G401.6 (cell line): ENCODE measurements around the gene IFNL1.
"Not testable (repeated sequence)": the region's sequence is repeated elsewhere in the genome, so short reads cannot be mapped to it uniquely, and the experiment has no call there.

Experiments used
- FAIRE-seq: peaks from 2 replicates; lab custom pipeline; 2012; peaks lifted over from hg19 to GRCh38; lab: Jason Lieb, UNC

Gene IFNL1

DNA sequence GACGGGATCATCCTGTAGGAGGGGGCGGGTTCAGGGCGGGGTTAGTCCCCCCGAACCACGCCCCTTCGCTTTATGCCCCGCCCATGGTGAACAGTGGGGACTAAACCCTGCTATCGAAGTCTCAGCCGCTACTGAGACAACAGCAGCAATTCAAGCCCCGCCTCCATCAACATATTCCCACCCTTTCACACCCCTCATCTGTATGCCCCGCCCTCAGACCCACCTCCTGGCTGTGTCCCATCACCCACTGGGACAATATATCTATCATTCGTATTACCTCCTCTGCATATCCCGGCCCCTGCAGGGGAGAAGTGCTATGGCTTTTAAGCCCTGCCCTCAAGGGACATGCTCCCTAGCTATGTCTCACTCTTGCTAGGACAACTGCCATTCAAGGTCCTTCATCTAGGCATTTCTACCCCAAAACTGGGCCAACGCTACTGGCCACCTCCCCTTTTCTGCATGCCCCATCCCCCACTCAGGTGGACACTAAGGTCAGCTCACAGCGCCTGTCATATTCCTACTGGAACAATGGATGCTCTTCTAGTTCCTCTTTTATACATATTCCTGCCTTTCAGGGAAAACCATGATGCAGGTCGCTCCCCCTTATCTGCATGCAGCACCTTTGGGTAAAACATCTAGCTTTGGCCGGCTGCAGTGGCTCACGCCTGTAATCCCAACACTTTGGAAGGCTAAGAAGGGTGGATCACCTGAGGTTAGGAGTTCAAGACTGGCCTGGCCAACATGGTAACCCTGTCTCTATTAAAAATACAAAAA is 12.5 kb downstream of the IFNL1 start:
- no peak for FAIRE-seq

DNA sequence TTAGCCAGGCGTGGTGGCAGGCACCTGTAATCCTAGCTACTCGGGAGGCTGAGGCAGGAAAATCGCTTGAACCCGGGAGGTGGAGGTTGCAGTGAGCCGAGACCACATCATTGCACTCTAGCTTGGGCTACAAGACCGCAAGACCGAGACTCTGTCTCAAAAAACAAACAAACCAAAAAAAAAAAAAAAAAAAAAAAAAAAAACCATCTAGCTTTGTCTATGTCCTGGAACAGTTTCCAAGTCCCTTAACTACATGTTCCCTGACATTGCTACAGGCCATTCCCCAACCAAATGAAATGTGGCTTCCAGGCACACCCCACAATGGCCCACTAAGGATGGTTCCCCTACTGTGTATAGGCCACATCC is 13.1 kb downstream of the IFNL1 start:
- FAIRE-seq, result not testable (repeated sequence)

DNA sequence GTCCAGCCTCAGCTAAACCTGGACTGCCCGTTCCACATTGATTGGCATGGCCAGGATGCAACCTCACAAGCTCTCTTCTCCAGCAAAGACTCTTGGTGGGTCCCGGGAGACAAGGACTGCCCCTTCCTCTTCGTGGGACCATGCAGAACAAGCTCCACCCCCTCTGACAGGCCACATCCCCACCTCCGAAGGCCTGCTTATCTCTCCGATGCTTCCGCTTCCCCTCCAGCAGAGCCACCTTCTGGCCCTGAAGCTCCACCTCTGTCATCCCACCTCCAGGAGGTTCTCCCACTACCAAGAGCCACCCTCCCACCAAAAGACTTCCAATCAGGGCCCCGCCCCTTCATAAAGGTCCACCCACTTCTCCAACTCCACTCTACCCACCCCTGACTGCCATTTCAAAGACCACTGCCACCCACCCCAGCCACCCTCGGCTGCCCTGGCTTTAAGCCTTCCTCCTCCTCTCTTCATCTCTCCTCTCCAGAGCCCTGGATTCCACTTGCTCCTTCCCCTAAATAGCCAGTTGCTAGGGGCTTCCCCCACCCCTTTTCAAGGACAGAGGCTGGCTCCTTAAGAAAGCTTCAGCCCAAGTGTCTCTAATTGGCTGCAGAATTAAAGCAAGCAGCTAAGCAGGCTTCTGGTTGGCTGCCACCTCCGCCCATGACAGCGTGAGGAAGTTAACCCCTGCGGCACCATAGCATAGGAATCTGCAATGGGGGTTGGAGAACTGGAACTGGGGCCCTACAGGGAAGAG is 14.5 kb downstream of the IFNL1 start:
- no peak for FAIRE-seq

DNA sequence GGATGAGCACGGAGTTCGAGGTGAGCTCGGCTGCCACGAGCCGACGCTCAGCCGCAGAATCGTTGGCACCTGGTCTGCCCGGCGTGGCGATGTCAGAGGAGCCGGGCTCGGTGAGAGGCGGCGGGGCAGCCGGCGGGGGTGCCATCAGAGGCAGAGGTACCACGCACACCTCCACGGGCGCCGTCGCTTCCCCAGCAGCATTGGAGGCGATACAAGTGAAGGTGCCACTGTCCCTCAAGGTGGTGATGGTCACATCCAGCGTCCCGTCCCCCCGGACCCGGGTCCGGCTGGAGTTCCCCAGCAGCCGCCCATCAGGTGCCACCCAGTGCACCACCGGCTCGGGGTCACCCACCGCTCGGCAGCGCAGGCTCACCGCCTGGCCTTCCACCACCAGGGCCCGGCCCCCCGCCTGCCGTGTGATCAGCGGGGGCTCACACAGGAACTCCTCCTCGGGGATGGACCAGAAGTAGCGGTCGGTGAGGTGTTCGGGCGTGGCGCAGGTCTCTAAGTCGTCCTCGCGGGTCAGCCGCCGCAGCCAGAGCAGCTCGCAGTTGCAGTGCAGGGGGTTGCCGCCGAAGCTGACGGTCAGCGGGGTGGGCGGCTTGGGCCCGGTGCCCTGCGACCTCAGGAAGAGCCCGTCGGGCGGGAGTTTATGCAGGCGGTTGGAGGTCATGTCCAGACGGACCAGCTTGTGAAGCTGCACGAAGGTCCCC is 18.0 kb downstream of the IFNL1 start:
- no peak for FAIRE-seq

DNA sequence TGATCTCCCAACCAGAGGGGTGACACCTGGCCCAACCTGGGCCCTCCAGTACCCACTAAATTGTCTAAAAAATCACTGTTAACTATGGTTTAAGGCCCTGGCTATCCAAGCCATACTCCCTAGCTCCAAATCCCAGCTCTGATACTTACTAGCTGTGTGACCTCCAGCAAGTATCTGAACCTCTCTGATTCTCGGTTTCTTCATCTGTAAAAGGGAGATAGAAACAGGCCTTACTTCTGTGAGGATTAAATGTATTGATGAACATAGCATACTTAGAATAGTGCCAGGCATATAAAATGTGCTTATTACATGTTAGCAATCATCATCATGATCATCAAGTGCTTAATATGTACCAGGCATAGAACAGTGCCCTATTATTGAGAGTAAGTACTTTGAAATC is 19.7 kb downstream of the IFNL1 start:
- FAIRE-seq, result no peak

DNA sequence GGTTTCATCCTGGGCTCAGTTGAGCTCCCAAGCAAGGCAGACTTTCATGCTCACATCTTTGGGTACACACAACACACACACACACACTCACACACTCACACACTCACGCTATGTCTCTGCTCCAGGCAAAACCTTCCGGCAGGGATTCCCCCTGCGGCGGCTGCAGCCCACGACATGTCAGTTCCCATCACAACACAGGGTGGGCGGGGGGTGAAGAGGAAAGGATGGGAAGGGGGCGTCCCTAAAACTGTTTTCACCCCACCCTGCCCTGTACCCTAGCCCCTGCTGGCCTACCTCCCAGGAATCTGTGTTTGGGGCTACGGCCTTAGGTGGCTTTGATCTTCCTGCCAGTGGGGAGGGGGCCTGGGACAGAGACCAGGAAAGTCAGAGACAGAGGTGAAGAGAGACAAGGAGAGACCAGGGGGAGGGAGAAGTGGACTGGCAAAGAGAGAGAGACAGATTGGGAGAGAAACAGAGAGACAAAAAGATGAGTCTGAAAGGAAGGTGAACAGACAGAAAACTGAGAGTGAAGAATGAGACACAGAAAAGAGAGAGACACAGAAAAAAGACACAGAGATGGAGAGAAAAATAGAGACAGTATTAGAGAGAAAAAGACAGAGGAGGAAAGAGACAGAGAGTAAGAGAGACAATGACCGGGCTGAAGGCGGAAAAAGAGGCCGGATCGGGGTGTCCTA is 20.6 kb downstream of the IFNL1 start:
- no peak for FAIRE-seq

DNA sequence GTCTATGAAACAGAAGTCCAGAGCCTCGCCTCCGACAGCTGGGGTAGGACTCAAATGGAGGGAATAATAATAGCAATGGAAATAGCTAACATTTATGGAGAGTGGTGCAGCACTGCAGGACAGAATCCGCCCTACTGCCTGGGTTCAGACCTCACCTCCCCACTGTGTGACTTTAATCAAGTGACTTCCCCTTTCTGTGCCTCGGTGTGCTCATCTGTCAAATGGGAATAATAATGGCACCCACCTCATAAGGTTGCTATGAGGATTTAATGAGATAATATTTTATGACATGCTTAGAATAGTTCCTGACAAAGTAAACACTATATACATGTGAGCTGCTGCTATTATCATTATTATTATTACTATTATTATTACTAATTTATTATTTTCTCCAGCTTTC is 21.3 kb downstream of the IFNL1 start:
- FAIRE-seq, result no peak

DNA sequence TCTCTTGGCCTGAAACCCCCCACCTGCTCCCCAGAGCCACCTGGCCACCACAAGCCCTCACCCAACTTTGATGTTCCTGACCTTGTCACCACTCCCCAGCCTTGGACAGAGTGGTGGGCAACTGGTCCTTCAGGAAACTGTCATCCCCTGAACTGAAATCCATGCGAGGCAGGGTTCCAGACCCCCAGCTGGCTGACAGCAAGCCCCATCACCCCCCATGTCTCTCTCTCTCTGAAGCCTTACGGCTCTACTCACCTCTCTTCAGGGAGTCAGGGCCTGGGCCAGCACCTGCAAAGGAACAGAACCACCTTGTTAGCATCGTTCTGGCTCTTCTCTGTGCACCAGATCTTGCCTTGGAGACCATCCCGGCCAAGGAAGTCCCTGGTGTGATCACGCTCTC is 21.9 kb downstream of the IFNL1 start:
- no peak for FAIRE-seq

DNA sequence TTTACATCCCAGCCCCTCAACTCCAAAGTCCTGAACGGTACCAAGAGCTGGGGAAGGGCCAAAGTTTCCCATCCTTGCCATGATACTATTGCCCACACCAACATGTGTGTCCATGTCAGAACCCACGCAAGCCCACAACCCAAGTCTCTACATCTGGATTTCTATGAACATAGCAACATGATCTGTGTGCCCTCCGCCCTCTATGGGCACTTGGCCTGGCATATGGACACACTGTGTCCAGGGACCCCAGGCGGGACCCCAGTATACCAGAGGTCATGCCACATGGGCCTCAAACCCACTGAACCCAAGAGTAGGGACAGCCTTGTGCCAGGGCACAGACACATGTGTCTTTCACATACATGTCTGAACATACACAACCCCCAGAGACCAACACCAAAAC is 22.5 kb downstream of the IFNL1 start:
- FAIRE-seq, result no peak

DNA sequence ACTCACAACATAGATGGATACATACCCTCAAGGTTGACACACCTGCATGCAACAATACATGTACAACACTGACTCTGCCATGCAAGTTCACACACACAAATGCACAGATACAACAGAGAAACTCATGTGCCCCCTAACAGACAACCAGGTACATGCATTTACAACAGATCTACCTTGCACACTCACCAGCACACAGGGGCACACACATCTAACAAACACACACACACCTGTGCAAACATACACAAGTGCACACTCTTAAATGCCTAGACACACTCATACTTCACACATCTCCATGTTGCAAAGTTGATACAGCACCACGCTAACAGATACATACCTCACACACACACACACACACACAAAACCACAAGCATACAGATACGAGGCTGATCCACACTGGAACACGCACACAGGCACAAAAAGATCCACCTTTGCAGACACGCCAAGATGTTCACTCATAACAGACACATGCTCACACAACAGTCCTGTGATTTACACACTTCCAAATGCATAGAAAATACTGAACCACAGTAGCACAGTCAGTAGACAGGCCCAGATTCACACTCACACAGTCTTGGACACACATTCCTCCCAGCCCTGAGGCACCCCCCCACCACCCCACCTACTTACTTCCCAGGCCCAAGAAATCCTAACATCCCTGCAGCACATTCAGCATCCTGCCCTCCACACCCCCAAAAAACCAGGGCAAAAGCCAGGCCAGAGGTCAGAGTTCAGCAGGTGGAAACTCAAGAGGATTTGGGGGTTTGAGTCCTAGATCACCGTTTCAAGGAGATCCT is 23.1 kb downstream of the IFNL1 start:
- FAIRE-seq, result no peak

DNA sequence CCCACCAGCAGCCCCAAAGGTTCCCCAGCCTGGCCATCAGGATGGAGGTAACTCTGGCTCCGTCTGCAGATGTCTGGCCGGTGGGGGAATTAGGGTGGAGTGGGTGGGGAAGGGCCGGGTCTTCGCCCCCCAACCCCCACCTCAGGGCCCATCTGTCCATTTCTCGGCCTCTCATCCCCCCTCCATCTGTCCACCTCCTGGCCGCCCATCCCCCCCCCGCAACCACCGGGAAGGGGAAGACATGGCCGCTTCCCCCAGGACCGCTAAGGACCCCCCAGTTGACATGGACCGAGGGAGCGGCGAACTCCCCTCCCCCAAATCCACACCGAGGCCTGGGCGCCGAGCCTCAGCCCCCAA is 23.7 kb downstream of the IFNL1 start:
- no peak for FAIRE-seq

DNA sequence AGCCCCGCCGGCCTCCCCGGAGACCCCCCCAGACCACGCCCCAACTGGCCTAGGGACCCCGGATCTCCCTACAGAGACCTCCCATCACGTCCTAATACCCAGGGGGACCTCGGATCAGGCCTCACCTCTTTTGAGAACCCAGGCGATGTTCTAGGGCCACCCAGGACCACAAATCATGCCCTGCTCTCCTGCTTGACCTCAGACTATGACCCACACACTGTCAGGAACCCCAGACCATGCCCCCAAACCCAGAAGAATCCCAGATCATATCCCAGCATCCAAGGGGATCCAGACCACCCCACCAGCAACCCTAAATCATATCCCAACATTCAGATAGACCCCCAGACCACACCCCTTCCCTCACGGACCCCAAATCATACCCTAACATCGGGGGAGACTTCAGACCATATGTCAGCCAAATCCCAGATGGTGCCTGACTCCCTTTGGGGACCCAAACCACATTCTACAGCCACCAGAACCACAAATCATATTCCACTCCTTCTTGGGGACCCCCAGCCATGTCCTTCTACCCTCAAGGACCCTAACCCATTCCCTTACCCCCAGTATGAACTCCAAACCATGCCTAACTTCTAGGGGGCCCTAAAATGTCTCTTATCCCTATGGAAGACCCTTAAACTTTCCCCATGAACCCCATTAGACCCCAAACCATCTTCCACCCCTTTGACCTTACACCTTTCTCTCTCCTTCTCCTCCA is 25.1 kb downstream of the IFNL1 start:
- no peak for FAIRE-seq

DNA sequence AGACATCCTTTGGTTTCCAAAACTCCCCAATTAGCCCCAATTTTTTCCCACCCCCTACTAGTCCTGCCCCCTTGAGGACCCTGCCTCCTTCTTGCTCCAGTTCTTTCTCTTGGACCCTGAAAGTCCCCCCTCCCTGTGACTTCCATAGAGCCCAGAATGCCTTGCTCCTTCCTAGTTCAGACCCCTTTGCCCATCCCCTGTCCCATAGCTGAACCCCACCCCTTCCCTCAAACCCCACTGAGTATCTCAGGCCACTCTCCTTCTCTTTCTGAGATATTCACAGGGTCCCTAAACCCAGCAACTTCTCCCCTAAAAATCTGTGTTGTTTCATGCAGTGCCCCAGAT is 25.6 kb downstream of the IFNL1 start:
- FAIRE-seq, result no peak

DNA sequence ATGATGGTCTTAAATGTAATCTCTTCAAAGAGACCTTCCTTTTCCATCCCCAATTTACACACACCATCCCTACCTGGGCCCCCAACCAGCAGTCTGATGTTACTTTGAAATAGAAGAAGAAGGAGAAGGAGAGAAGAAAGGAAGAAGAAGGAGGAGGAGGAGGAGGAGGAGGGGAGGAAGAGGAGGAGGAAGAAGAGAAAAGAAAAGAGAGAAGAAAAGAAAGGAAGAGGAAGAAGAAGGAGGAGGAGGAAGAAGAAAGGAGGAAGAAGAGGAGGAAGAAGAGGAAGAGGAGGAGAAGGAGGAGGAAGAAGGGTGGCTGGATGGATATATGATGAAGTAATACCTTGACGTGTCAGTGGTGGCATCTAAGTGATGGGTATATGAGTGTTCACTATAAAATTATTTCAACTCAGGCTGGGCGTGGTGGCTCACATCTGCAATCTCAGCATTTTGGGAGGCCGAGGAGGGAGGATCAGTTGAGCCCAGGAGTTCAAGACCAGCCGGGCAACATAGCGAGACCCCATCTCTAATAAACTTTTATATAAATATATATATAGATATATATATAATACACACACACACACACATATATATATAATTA is 28.1 kb downstream of the IFNL1 start:
- FAIRE-seq, result no peak

DNA sequence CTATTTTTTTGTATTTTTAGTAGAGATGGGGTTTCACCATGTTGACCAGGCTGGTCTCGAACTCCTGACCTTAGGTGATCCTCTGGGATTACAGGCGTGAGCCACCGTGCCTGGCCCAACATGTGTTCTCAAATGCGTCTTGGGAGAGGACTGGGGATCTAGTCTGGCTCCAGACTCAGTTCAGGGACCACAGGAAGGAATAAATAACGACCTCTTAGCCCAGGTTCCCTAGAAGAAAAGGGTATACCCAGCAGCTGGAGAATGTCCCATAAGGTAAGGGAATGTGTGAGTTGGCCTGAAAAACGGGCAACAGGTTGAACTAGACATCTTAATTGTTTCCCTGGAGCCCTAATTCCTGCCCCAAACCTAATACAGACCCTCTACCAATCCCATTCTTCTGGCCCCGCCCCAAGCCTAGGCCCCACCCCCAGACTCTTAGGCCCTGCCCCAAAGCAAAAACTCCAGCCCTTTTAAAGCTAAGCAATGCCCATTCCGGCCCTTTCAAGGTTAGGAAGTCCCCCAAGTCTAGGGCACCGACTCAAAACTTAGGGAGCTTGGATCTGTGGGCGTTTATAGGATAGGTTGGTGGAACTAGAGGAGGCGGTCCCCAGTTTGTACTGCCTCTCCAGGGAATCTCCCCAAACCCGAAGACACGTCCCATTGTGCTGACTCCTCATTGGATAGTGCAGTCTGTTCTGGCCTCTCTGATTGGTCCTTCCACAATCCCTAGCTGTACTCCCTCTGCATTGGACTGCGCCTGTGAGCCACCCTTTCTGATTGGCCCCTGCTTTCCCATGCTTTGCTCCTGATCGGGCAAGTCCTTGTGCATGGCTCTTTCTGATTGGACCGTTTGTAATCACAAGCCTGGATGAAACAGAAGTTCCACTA is 29.8 kb downstream of the IFNL1 start:
- no peak for FAIRE-seq

DNA sequence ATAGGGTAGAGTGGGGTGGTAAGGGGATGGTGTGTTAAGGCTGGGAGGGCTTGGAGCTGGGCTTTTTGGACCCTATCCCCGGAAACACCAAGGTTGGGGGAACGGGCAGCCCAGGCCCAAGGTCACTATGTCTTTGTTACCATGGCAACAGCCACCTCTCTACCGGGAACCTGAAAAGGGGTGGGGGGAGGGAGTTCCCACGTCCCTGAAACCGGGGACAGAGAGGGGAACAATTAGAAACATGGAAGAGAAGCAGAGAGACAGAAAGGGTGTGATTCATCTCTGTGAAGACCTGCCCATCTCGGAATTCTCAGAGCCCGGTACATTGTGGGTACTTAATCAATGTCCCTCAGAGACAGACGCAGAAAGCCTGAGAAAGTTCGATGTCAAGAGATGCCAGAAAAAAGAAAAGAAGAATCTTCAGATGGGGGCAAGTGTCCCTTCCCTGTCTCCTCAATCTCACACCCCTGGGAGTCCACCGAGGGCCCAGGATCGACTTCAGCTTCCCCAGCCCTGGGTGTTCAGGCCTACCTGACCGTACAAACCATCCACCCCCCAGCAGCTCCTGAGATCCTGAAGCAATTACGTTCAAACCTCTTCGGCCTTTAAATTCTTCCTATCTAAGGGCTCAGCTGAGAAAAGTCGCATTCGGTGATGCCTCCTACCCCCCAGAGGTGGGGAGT is 31.3 kb downstream of the IFNL1 start:
- FAIRE-seq, result no peak

DNA sequence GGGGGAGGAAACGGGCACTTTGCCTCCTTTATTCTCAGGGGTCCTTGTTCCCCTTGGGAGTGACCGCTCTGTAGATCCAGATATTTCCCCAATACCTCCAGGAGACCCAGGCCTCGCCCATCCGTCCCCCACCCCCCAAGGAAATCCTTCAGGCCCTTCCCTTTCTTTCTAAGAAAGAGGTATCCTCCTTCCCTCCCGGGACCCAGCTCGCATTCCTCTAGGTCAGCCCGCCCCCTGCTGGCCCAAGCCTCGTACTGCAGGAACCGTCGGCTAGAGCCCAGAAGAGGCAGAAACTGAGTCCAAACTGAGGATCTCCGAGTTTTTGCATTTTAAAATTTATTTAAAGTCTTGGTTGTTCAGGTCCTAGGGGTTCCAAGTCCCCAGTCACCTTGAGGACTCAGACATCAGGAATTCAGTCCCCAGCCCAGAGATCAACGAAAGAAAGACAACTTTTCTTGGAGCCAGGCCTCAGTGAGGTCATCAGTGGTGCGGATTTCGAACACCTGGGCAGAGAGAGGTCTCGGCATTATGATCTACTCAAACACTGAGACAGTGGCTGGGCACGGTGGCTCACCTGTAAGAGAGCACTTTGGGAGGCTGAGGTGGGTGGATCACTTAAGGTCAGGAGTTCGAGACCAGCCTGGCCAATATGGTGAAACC is 32.0 kb downstream of the IFNL1 start:
- FAIRE-seq, result peak; percentile 77

DNA sequence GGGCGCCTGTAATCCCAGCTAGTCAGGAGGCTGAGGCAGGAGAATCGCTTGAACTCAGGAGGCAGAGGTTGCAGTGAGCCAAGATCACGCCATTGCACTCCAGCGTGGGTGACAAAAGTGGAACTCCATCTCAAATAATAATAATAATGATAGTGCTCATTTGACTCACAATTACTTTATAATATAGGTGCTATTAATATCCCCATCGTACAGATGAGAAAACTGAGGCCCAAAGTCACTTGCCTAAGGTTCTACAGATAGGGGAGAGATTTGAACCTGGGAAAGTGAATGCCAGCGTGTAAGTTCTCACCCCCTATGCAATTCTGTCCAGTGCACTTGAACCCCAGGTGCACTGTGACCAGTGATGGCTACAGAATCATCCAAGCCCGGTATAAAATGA is 33.7 kb downstream of the IFNL1 start:
- FAIRE-seq, result no peak

DNA sequence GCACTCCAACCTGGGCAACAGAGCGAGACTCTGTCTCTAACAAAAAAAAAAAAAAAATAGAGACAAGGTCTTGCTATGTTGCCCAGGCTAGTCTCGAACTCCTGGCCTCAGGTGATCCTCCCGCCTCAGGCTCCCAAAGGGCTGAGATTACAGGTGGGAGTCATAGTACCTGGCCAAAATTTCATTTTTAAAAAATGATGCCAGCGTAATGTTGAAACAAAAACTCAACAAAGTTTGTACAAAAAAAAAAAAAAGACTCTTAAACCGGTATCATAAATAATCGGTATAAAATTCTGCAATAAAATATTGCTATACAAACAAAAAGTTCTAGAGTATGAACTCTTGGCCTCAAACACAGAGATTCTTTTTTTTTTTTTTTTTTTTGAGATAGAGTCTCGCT is 36.1 kb downstream of the IFNL1 start:
- FAIRE-seq, result no peak
